Endothelial cell of umbilical vein (primary cell): Measurements from ENCODE around the gene TOP2A.

Experiments
- CTCF ChIP-seq, 2 donors: IDR thresholded peaks; 1 replicate in 1 of 2; 2 replicates in 1 of 2; pipeline ENCODE4 v1.5.1; 2011; ENCODE audit warnings: low read length in 2 of 2, mild to moderate bottlenecking in 2 of 2, moderate library complexity in 2 of 2, control low read depth in 1 of 2, inconsistent platforms in 1 of 2, low read depth in 1 of 2; ENCODE audit not compliant: insufficient read depth in 1 of 2; ENCODE audit errors: extremely low read depth in 1 of 2
- EZH2 ChIP-seq: IDR thresholded peaks from 2 replicates; pipeline ENCODE4 v1.6.1; 2012; ENCODE audit warnings: borderline replicate concordance, low read depth, mild to moderate bottlenecking, moderate library complexity, low read length, inconsistent platforms; ENCODE audit not compliant: severe bottlenecking
- GATA2 ChIP-seq: IDR thresholded peaks from 2 replicates; pipeline ENCODE4 v1.7.0; 2011; ENCODE audit warnings: low read depth, mild to moderate bottlenecking, moderate library complexity, mixed read lengths, low read length; ENCODE audit not compliant: insufficient read length, insufficient read depth
- MYC ChIP-seq: IDR thresholded peaks from one replicate; pipeline ENCODE4 v1.6.1; 2011; ENCODE audit warnings: mild to moderate bottlenecking, low read depth, low read length
- POLR2A ChIP-seq: IDR thresholded peaks from 2 replicates; pipeline ENCODE4 v1.6.1; 2012; ENCODE audit warnings: low read depth, mild to moderate bottlenecking, control low read depth, low read length
- POLR2AphosphoS5 ChIP-seq: IDR thresholded peaks from 2 replicates; pipeline ENCODE4 v1.6.1; 2012; ENCODE audit warnings: low read depth, mild to moderate bottlenecking, control low read depth, low read length, moderate library complexity; ENCODE audit not compliant: insufficient read depth
- TF ChIP-seq, protein P1 (sequence below): IDR thresholded peaks from 2 replicates; pipeline ENCODE4 v1.6.1; 2011; ENCODE audit not compliant: insufficient read depth, insufficient read length

GRCh38 chr17:40374821-40375498 is 42.7 kb downstream of the TOP2A start:
- TF ChIP-seq CTCF (IDR thresholded peaks at IDR 0.05; ENCODE audit: extremely low read depth in 1 of 2, insufficient read depth in 1 of 2, low read depth in 1 of 2, low read length in 2 of 2) (no peak), EZH2 (no peak), POLR2AphosphoS5 (no peak), GATA2 (no peak), POLR2A (no peak), MYC (no peak)
- TF ChIP-seq, protein P1, sequence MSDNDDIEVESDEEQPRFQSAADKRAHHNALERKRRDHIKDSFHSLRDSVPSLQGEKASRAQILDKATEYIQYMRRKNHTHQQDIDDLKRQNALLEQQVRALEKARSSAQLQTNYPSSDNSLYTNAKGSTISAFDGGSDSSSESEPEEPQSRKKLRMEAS, result no peak
